Pancreas (tissue), 10 donors: Measurements from ENCODE around the gene LIN7B. TPM values are rescaled to one million over a fixed set of nuclear protein-coding genes. Genes with fewer than 3 reads are reported as not detected.

Source experiments
- ATAC-seq, 4 donors: fragments of 200-7000 bp; cut with Tn5 transposase; one replicate each; pipeline versions ENCODE4 v1.8.0 to v1.9.1; 2020; ENCODE audit warnings: mild to moderate bottlenecking in 4 of 4, moderate library complexity in 4 of 4
- DNase-seq, 6 donors: peaks; one replicate each; pipeline ENCODE4 v3.0.0-alpha.2; 2020
- FAIRE-seq: peaks from 2 replicates; lab custom pipeline; 2012; peaks lifted over from hg19 to GRCh38; lab: Jason Lieb, UNC
- H3K27ac ChIP-seq, 4 donors: fragments of 200-600 bp; sonication (generic); 1 replicate in 3 of 4; 2 replicates in 1 of 4; pipeline versions ENCODE4 v1.5.0 to v1.8.0; 2020
- H3K27me3 ChIP-seq, 4 donors: fragments of 200-600 bp; one replicate each; pipeline ENCODE4 v1.8.0; 2021
- H3K36me3 ChIP-seq, 3 donors: fragments of 200-600 bp; sonication (generic) in 1 of 3; one replicate each; pipeline versions ENCODE4 v1.5.0 to v1.8.0; 2020 to 2021
- H3K4me1 ChIP-seq, 3 donors: fragments of 200-600 bp; one replicate each; pipeline ENCODE4 v1.8.0; 2021
- H3K4me3 ChIP-seq, 4 donors: fragments of 200-600 bp; sonication (generic) in 2 of 4; one replicate each; pipeline versions ENCODE4 v1.5.0 to v1.8.0; 2020 to 2021
- H3K9me3 ChIP-seq, 4 donors: fragments of 200-600 bp; one replicate each; pipeline ENCODE4 v1.8.0; 2021
- CTCF ChIP-seq, 4 donors: fragments of 200-600 bp; sonication (generic) in 3 of 4; IDR thresholded peaks; one replicate each; pipeline versions ENCODE4 v1.5.0 to v1.8.0; 2021; ENCODE audit warnings: antibody characterized with exemption in 4 of 4
- WGBS, 2 donors: extraction: QIAGEN DNeasy Blood & Tissue Kit; methylation state at CpG; one replicate each; pipeline ENCODE4 v1.1.7; 2013; 5-methylcytosine and 5-hydroxymethylcytosine counted together
- intact Hi-C, 3 donors: fragments of 100-400 bp; cut with DNase I; formaldehyde crosslinking; loops; one replicate each; pipeline versions ENCODE4 v1.11.1 to v1.14.2; 2022
- polyA plus RNA-seq, 2 donors: library from polyadenylated mRNA; stranded (reverse); fragments of 200-250 nt; gene quantifications; one replicate each; pipeline ENCODE4 v1.2.3, GENCODE V29; 2013
- total RNA-seq, 6 donors: library from RNA; stranded (reverse); fragmentation: NEBNext Ultra II Directional in 4 of 6; extraction: Animal tissue kit (Norgen Biotek cat#: 25700) in 4 of 6; gene quantifications; one replicate each; pipeline versions ENCODE4 v1.2.1 to v1.2.4, GENCODE V29; 2021 to 2023
- donor health status: healthy with polysubstance abuse.
- donor health status: DM: no; HTN: no; CAD: no; lungs with moderate emphysema.
- donor health status: DM: no; HTN: no; CAD: no.
- donor health status: control.
- donor health status: control.
- donor health status: Bipolar disorder and iron deficiency.
- donor health status: DM: yes; HTN: yes; CAD: no.
- donor health status: DM: no; HTN: no; CAD: no.
- donor health status: DM: no; HTN: no; CAD: no.
- donor health status: DM: yes; HTN: yes; CAD: no.

The LIN7B gene
- total and polyA plus RNA-seq, 8 donors: 4.7 to 20.7 (median 5.7) TPM

- intact Hi-C loops: no loop called here
Observed at GRCh38 chr19:49167857-49168409, 53.8 kb downstream of the LIN7B start.

More at GRCh38 chr19:49167857-49168409, 53.8 kb downstream of the LIN7B start:
- DNase-seq (no peak), FAIRE-seq (no peak), ATAC-seq (no peak)
- no peak overlapping the region for H3K27ac ChIP-seq
- no peak for TF ChIP-seq CTCF (IDR thresholded peaks at IDR 0.05)
- no peaks in the 10 kb centered on the region for H3K27me3 ChIP-seq
- H3K36me3 ChIP-seq: no peaks in the 10 kb centered on the region
- no peak overlapping the region for H3K4me3 ChIP-seq
- H3K9me3 ChIP-seq: no peaks in the 10 kb centered on the region
- H3K4me1 ChIP-seq: peaks cover 7 to 12% (median 8%) of the 10 kb centered on the region in 3 donors
- WGBS, 2 donors: 90 to 93% methylated on average over 25 of the region's 25 CpGs

Other genes starting within 250 kb of the LIN7B start
- gene PLEKHA4, start 245.8 kb upstream of the LIN7B start, total RNA-seq: 10 to 100 TPM in 2 of 6 donors, 1 to 10 TPM in 4; 5.9 to 19.7 (median 8.7) TPM
- 10 to 100 TPM; 18.2 to 28.3 TPM for gene PLEKHA4, start 245.8 kb upstream of the LIN7B start, polyA plus RNA-seq
- 10 to 100 TPM in 5 of 6 donors, 1 to 10 TPM in 1; 8.1 to 20.6 (median 12.4) TPM for gene PPP1R15A, start 241.9 kb upstream of the LIN7B start, total RNA-seq
- gene PPP1R15A, start 241.9 kb upstream of the LIN7B start, polyA plus RNA-seq: 10 to 100 TPM; 28.2 to 53.2 TPM
- gene TULP2, start 215.6 kb upstream of the LIN7B start, total RNA-seq: under 1 TPM in 1 of 6 donors, not detected in 5; 0.35 TPM
- gene TULP2, start 215.6 kb upstream of the LIN7B start, polyA plus RNA-seq: not detected
- gene NUCB1, start 214.1 kb upstream of the LIN7B start, total RNA-seq: 100 to 1,000 TPM in 2 of 6 donors, 10 to 100 TPM in 4; 60.9 to 136 (median 79.8) TPM
- 100 to 1,000 TPM; 103 to 118 TPM for gene NUCB1, start 214.1 kb upstream of the LIN7B start, polyA plus RNA-seq
- gene DHDH, start 180.7 kb upstream of the LIN7B start, total RNA-seq: under 1 TPM in 1 of 6 donors, not detected in 5; 0.28 TPM
- gene DHDH, start 180.7 kb upstream of the LIN7B start, polyA plus RNA-seq: 1 to 10 TPM in 1 of 2 donors, under 1 TPM in 1; 0.30 to 1.0 TPM
- gene BAX, start 159.5 kb upstream of the LIN7B start, total RNA-seq: 10 to 100 TPM; 20.3 to 41.5 (median 28.0) TPM
- 10 to 100 TPM; 43.5 to 48.1 TPM for gene BAX, start 159.5 kb upstream of the LIN7B start, polyA plus RNA-seq
- 1,000 to 10,000 TPM in 1 of 6 donors, 100 to 1,000 TPM in 5; 394 to 1,427 (median 690) TPM for gene FTL, start 149.1 kb upstream of the LIN7B start, total RNA-seq
- gene FTL, start 149.1 kb upstream of the LIN7B start, polyA plus RNA-seq: 1,000 to 10,000 TPM; 1,427 to 1,473 TPM
- gene GYS1, start 121.1 kb upstream of the LIN7B start, total RNA-seq: 10 to 100 TPM in 4 of 6 donors, 1 to 10 TPM in 2; 7.3 to 14.6 (median 12.2) TPM
- 10 to 100 TPM; 14.5 to 18.2 TPM for gene GYS1, start 121.1 kb upstream of the LIN7B start, polyA plus RNA-seq
- 10 to 100 TPM; 17.0 to 38.0 (median 29.1) TPM for gene RUVBL2, start 120.5 kb upstream of the LIN7B start, total RNA-seq
- gene RUVBL2, start 120.5 kb upstream of the LIN7B start, polyA plus RNA-seq: 10 to 100 TPM; 43.9 to 44.9 TPM
- 1 to 10 TPM in 5 of 6 donors, under 1 TPM in 1; 0.98 to 6.6 (median 3.5) TPM for gene LHB, start 97.3 kb upstream of the LIN7B start, total RNA-seq
- gene LHB, start 97.3 kb upstream of the LIN7B start, polyA plus RNA-seq: 10 to 100 TPM; 30.1 to 54.4 TPM
- not detected for gene CGB3, start 90.0 kb upstream of the LIN7B start, total RNA-seq
- not detected for gene CGB3, start 90.0 kb upstream of the LIN7B start, polyA plus RNA-seq
- gene CGB2, start 82.5 kb upstream of the LIN7B start, total RNA-seq: not detected
- gene CGB2, start 82.5 kb upstream of the LIN7B start, polyA plus RNA-seq: not detected
- not detected for gene CGB1, start 77.5 kb upstream of the LIN7B start, total RNA-seq
- not detected for gene CGB1, start 77.5 kb upstream of the LIN7B start, polyA plus RNA-seq
- gene CGB5, start 70.5 kb upstream of the LIN7B start, total RNA-seq: not detected
- not detected for gene CGB5, start 70.5 kb upstream of the LIN7B start, polyA plus RNA-seq
- gene CGB8, start 65.3 kb upstream of the LIN7B start, total RNA-seq: not detected
- gene CGB8, start 65.3 kb upstream of the LIN7B start, polyA plus RNA-seq: not detected
- not detected for gene CGB7, start 56.6 kb upstream of the LIN7B start, total RNA-seq
- gene CGB7, start 56.6 kb upstream of the LIN7B start, polyA plus RNA-seq: under 1 TPM in 1 of 2 donors, not detected in 1; 0.38 TPM
- not detected for gene NTF4, start 49.6 kb upstream of the LIN7B start, total RNA-seq
- under 1 TPM in 1 of 2 donors, not detected in 1; 0.09 TPM for gene NTF4, start 49.6 kb upstream of the LIN7B start, polyA plus RNA-seq
- not detected for gene KCNA7, start 41.7 kb upstream of the LIN7B start, total RNA-seq
- gene KCNA7, start 41.7 kb upstream of the LIN7B start, polyA plus RNA-seq: not detected
- gene SNRNP70, start 28.9 kb upstream of the LIN7B start, total RNA-seq: 100 to 1,000 TPM in 5 of 6 donors, 10 to 100 TPM in 1; 87.9 to 205 (median 136) TPM
- gene SNRNP70, start 28.9 kb upstream of the LIN7B start, polyA plus RNA-seq: 100 to 1,000 TPM; 799 to 883 TPM
- gene C19orf73, start 4.8 kb downstream of the LIN7B start, total RNA-seq: 1 to 10 TPM; 1.4 to 2.1 (median 1.6) TPM
- 1 to 10 TPM; 4.9 to 9.8 TPM for gene C19orf73, start 4.8 kb downstream of the LIN7B start, polyA plus RNA-seq
- gene PPFIA3, start 5.2 kb downstream of the LIN7B start, total RNA-seq: 1 to 10 TPM; 4.1 to 8.0 (median 6.0) TPM
- 10 to 100 TPM; 27.4 to 39.7 TPM for gene PPFIA3, start 5.2 kb downstream of the LIN7B start, polyA plus RNA-seq
- gene HRC, start 41.0 kb downstream of the LIN7B start, total RNA-seq: under 1 TPM in 5 of 6 donors, not detected in 1; 0.09 to 0.79 (median 0.25) TPM
- under 1 TPM; 0.53 to 0.61 TPM for gene HRC, start 41.0 kb downstream of the LIN7B start, polyA plus RNA-seq
- gene TRPM4, start 43.4 kb downstream of the LIN7B start, total RNA-seq: 10 to 100 TPM; 11.8 to 29.7 (median 15.2) TPM
- gene TRPM4, start 43.4 kb downstream of the LIN7B start, polyA plus RNA-seq: 10 to 100 TPM; 19.2 to 47.1 TPM
- 1 to 10 TPM; 1.5 to 4.1 (median 2.7) TPM for gene SLC6A16, start 210.8 kb downstream of the LIN7B start, total RNA-seq
- 1 to 10 TPM; 4.5 to 5.9 TPM for gene SLC6A16, start 210.8 kb downstream of the LIN7B start, polyA plus RNA-seq
- 10 to 100 TPM in 1 of 6 donors, 1 to 10 TPM in 3, under 1 TPM in 2; 0.35 to 23.1 (median 2.7) TPM for gene CD37, start 221.0 kb downstream of the LIN7B start, total RNA-seq
- 1 to 10 TPM; 1.8 to 2.0 TPM for gene CD37, start 221.0 kb downstream of the LIN7B start, polyA plus RNA-seq
- gene TEAD2, start 248.0 kb downstream of the LIN7B start, total RNA-seq: 10 to 100 TPM; 10.5 to 30.6 (median 12.6) TPM
- 10 to 100 TPM; 16.0 to 16.8 TPM for gene TEAD2, start 248.0 kb downstream of the LIN7B start, polyA plus RNA-seq
- 1 to 10 TPM in 1 of 6 donors, under 1 TPM in 3, not detected in 2; 0.41 to 1.3 (median 0.53) TPM for gene DKKL1, start 249.5 kb downstream of the LIN7B start, total RNA-seq
- gene DKKL1, start 249.5 kb downstream of the LIN7B start, polyA plus RNA-seq: under 1 TPM in 1 of 2 donors, not detected in 1; 0.12 TPM